Spleen (tissue), 11 donors: Measurements from ENCODE around the gene PEX10. TPM values are rescaled to one million over a fixed set of nuclear protein-coding genes. Genes with fewer than 3 reads are reported as not detected.
A peak's percentile ranks its signal among the peaks of the same experiment; 100 is the strongest.

Experiments
- DNase-seq: peaks from one replicate; pipeline ENCODE4 v3.0.0-alpha.2; 2020
- H3K27ac ChIP-seq, 8 donors: fragments of 200-600 bp; sonication (generic) in 7 of 8; 1 replicate in 4 of 8; 2 replicates in 4 of 8; pipeline versions ENCODE4 v1.5.0 to v1.8.0; 2016 to 2021; ENCODE audit warnings: inconsistent platforms in 4 of 8, mild to moderate bottlenecking in 4 of 8, moderate library complexity in 1 of 8
- H3K27me3 ChIP-seq, 7 donors: fragments of 200-600 bp; sonication (generic) in 6 of 7; replicated peaks in 1 of 7; 1 replicate in 4 of 7; 2 replicates in 3 of 7; pipeline versions ENCODE4 v1.5.0 to v1.8.0; 2016 to 2021; ENCODE audit warnings: inconsistent platforms in 3 of 7, mild to moderate bottlenecking in 1 of 7
- H3K36me3 ChIP-seq, 6 donors: fragments of 200-600 bp; sonication (generic) in 5 of 6; 1 replicate in 4 of 6; 2 replicates in 2 of 6; pipeline versions ENCODE4 v1.5.0 to v1.8.0; 2016 to 2021; ENCODE audit warnings: inconsistent platforms in 2 of 6
- H3K4me1 ChIP-seq, 6 donors: fragments of 200-600 bp; sonication (generic) in 5 of 6; 1 replicate in 3 of 6; 2 replicates in 3 of 6; pipeline versions ENCODE4 v1.5.0 to v1.8.0; 2016 to 2021; ENCODE audit warnings: inconsistent platforms in 3 of 6
- H3K4me3 ChIP-seq, 8 donors: fragments of 200-600 bp; sonication (generic) in 7 of 8; 1 replicate in 4 of 8; 2 replicates in 4 of 8; pipeline versions ENCODE4 v1.5.0 to v1.8.0; 2016 to 2021; ENCODE audit warnings: inconsistent platforms in 4 of 8, mild to moderate bottlenecking in 4 of 8, moderate library complexity in 2 of 8
- H3K9me3 ChIP-seq, 8 donors: fragments of 200-600 bp; sonication (generic) in 7 of 8; 1 replicate in 4 of 8; 2 replicates in 4 of 8; pipeline versions ENCODE4 v1.5.0 to v1.8.0; 2016 to 2021; ENCODE audit warnings: inconsistent platforms in 4 of 8
- POLR2A ChIP-seq, 3 donors: fragments of 450-650 bp; IDR thresholded peaks; one replicate each; pipeline ENCODE4 v1.5.1; 2017; ENCODE audit warnings: antibody characterized with exemption in 3 of 3, mild to moderate bottlenecking in 1 of 3
- POLR2AphosphoS5 ChIP-seq, 3 donors: sonication (generic); formaldehyde crosslinking; IDR thresholded peaks; one replicate each; pipeline ENCODE4 v1.5.1; 2017; ENCODE audit warnings: antibody characterized with exemption in 3 of 3
- WGBS, 5 donors: extraction: QIAGEN DNeasy Blood & Tissue Kit in 3 of 5; methylation state at CpG; one replicate each; pipeline versions ENCODE4 v1.1.5 to v1.1.7; 2013 to 2018; 5-methylcytosine and 5-hydroxymethylcytosine counted together
- intact Hi-C: fragments of 100-400 bp; cut with DNase I; formaldehyde crosslinking; loops from one replicate; pipeline ENCODE4 v1.15.0; 2023; ENCODE audit warnings: low total_unique reads
- polyA plus RNA-seq, 3 donors: library from polyadenylated mRNA; stranded (reverse); fragments of 200-250 nt; gene quantifications; one replicate each; pipeline ENCODE4 v1.2.1, GENCODE V29; 2013
- total RNA-seq, 7 donors: library from RNA; depleted of rRNA in 3 of 7; stranded (reverse); fragments of >200 nt in 3 of 7; fragmentation: NEBNext Ultra II Directional in 4 of 7; extraction: Animal tissue kit (Norgen Biotek cat#: 25700) in 4 of 7; gene quantifications; one replicate each; pipeline versions ENCODE4 v1.1.0 to v1.2.1, GENCODE V29; 2016 to 2021
- TF ChIP-seq, protein P1 (sequence below), 11 experiments: fragments of 200-600 bp in 7 of 11; fragments of 450-650 bp in 4 of 11; sonication (generic) in 4 of 11; IDR thresholded peaks in 8 of 11; conservative IDR thresholded peaks in 3 of 11; 1 replicate in 7 of 11; 2 replicates in 4 of 11; pipeline versions ENCODE4 v1.4.0 to v1.8.0; 2016 to 2021; ENCODE audit warnings: antibody characterized with exemption in 11 of 11, inconsistent platforms in 4 of 11, mild to moderate bottlenecking in 1 of 11
- donor health status: healthy with polysubstance abuse.
- donor health status: DM: no; HTN: no; CAD: no; lungs with moderate emphysema.
- donor health status: DM: no; HTN: no; CAD: no.
- donor health status: Bipolar disorder and iron deficiency.
- donor health status: healthy.
- donor health status: DM: no; HTN: no; CAD: no.
- donor health status: DM: yes; HTN: yes; CAD: no.

Gene PEX10
- total and polyA plus RNA-seq, 10 donors, result 10.2 to 19.1 (median 16.1) TPM

DNA sequence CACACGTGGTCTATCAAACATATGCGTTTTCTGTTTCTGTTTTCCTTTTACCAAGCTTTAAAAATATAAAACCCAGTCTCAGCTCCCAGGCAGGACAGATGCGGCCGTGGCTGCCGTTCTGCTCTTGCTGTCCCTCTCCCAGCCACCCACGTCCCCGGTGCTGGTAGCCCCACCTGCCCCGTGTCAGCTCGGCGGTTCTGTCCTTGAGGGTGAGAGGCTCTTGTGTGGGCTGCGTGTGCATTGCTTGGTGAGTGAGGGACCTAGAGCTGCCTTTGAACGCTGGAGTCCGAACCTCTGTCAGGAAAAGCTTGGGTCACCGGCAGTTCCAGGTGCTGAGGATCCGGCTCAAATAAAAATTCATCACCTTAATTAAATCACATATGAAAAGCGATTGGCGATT is 16.3 kb downstream of the PEX10 start:
- intact Hi-C loops, result no loop called here
- 86 to 91% (median 90%) methylated on average over 17 of the region's 17 CpGs for WGBS, 5 donors
- Histone ChIP-seq H3K4me1 (peaks cover 16 to 73% (median 34%) of the 10 kb centered on the region in 6 donors), H3K36me3 (peaks cover 0 to 83% (median 64%) of the 10 kb centered on the region in 6 donors), H3K27ac (no peak overlapping the region), H3K9me3 (no peaks in the 10 kb centered on the region), H3K27me3 (no peaks in the 10 kb centered on the region), H3K4me3 (no peak overlapping the region)
- TF ChIP-seq, protein P1, sequence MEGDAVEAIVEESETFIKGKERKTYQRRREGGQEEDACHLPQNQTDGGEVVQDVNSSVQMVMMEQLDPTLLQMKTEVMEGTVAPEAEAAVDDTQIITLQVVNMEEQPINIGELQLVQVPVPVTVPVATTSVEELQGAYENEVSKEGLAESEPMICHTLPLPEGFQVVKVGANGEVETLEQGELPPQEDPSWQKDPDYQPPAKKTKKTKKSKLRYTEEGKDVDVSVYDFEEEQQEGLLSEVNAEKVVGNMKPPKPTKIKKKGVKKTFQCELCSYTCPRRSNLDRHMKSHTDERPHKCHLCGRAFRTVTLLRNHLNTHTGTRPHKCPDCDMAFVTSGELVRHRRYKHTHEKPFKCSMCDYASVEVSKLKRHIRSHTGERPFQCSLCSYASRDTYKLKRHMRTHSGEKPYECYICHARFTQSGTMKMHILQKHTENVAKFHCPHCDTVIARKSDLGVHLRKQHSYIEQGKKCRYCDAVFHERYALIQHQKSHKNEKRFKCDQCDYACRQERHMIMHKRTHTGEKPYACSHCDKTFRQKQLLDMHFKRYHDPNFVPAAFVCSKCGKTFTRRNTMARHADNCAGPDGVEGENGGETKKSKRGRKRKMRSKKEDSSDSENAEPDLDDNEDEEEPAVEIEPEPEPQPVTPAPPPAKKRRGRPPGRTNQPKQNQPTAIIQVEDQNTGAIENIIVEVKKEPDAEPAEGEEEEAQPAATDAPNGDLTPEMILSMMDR (IDR thresholded peaks at IDR 0.05 in 8 of 11, conservative IDR thresholded peaks at IDR 0.05 in 3 of 11), result no peak
- TF ChIP-seq POLR2A (IDR thresholded peaks at IDR 0.05), result no peak
- TF ChIP-seq POLR2AphosphoS5 (IDR thresholded peaks at IDR 0.05), result peak in 1 of 3 donors; percentile 52
- DNase-seq, result no peak

DNA sequence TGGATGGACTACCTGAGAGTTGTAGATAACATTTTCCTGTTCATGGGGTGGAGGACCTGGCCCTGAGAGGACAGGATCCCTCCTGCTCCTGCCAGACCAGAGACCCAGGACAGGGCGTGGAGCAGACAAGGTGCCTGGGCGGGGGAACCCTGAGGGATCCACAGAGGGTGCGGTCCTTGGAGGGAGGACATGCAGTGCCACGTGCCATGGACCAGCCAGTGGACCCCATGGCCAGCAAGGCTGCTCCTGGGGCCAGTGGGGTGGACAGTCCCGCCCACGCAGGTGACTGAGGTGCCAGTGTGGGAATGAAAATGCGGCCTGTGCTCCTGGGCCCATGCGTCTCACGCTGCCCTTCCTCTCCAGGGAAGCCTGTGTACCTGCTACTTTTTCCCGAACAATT is 17.1 kb downstream of the PEX10 start:
- no peaks in the 10 kb centered on the region for H3K27me3 ChIP-seq
- DNase-seq, result no peak
- peaks cover 21 to 79% (median 42%) of the 10 kb centered on the region in 6 donors for H3K4me1 ChIP-seq
- no peak for TF ChIP-seq POLR2A (IDR thresholded peaks at IDR 0.05)
- peak in 2 of 3 donors; percentile 10 to 39 for TF ChIP-seq POLR2AphosphoS5 (IDR thresholded peaks at IDR 0.05)
- no peak overlapping the region for H3K27ac ChIP-seq
- H3K9me3 ChIP-seq, result no peaks in the 10 kb centered on the region
- no peak overlapping the region for H3K4me3 ChIP-seq
- H3K36me3 ChIP-seq, result peaks cover 0 to 75% (median 56%) of the 10 kb centered on the region in 6 donors
- 88 to 97% (median 92%) methylated on average over 10 of the region's 10 CpGs for WGBS, 5 donors
- intact Hi-C loops, result no loop called here

DNA sequence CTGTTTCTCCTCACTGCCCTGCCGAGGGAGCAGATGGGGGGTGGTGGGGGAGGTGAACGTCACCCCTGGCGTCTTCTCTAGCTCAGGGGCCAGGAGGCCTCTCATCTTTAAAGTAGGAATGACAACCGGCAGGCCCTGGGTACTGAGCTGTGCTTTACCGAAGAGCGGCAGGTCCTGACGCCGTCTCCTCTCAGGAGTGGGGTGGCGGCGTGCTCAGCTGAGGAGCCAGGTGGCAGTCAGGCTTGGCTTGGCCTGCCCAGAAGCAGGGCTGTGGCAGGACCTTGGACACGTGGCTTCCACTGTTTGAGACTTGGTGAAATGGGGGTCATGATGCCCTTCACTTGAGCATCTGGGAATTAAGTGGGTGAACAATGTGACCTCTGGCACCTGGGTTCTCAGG is 17.6 kb downstream of the PEX10 start:
- peaks cover 0 to 70% (median 52%) of the 10 kb centered on the region in 6 donors for H3K36me3 ChIP-seq
- H3K9me3 ChIP-seq, result no peaks in the 10 kb centered on the region
- no peak overlapping the region for H3K4me3 ChIP-seq
- intact Hi-C loops, result no loop called here
- DNase-seq, result no peak
- TF ChIP-seq POLR2AphosphoS5 (IDR thresholded peaks at IDR 0.05), result peak in 1 of 3 donors; percentile 53
- TF ChIP-seq, protein P1 (IDR thresholded peaks at IDR 0.05 in 8 of 11, conservative IDR thresholded peaks at IDR 0.05 in 3 of 11), result no peak
- no peak overlapping the region for H3K27ac ChIP-seq
- no peaks in the 10 kb centered on the region for H3K27me3 ChIP-seq
- WGBS, 5 donors, result 83 to 94% (median 88%) methylated on average over 11 of the region's 11 CpGs
- peaks cover 21 to 79% (median 45%) of the 10 kb centered on the region in 6 donors for H3K4me1 ChIP-seq

DNA sequence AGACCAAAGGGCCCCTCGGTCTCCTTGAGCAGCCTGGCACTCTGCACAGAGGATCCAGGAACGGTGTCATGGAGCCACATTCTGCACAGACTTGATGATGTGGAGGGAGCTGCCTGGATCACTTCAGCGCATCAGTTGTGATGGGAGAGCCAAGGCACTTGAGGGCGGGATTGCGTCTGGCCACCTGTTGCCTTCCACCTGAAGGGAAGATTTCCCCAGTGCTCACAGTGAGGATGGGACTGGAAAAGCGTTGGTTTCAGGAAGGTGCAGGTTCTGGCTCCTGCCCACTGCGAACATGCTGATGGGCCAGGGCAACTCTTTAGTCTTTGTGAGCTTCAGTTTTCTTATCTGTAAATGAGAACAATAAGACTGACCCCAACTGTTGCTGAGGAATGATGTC is 18.1 kb downstream of the PEX10 start:
- H3K4me3 ChIP-seq, result no peak overlapping the region
- intact Hi-C loops, result no loop called here
- no peaks in the 10 kb centered on the region for H3K9me3 ChIP-seq
- 83 to 99% (median 94%) methylated on average over 6 to 7 of the region's 7 CpGs for WGBS, 5 donors
- peaks cover 21 to 80% (median 46%) of the 10 kb centered on the region in 6 donors for H3K4me1 ChIP-seq
- no peak for DNase-seq
- H3K27me3 ChIP-seq, result no peaks in the 10 kb centered on the region
- TF ChIP-seq POLR2A (IDR thresholded peaks at IDR 0.05) (no peak), POLR2AphosphoS5 (IDR thresholded peaks at IDR 0.05) (no peak)
- TF ChIP-seq, protein P1 (IDR thresholded peaks at IDR 0.05 in 8 of 11, conservative IDR thresholded peaks at IDR 0.05 in 3 of 11), result no peak
- H3K27ac ChIP-seq, result no peak overlapping the region
- peaks cover 0 to 65% (median 46%) of the 10 kb centered on the region in 6 donors for H3K36me3 ChIP-seq
